Activated CD4-positive, alpha-beta T cell treated with anti-CD3 and anti-CD28 coated beads, Interleukin-2, amount 50 U/mL, for 4 hours (primary cell): ENCODE data around the gene APPBP2.
A peak's percentile ranks its signal among the peaks of the same experiment; 100 is the strongest.
"Not testable (repeated sequence)": the region's sequence is repeated elsewhere in the genome, so short reads cannot be mapped to it uniquely, and the experiment has no call there.

Source experiments
- DNase-seq, 2 experiments: peaks; one replicate each; pipeline ENCODE4 v3.0.0-alpha.2; 2020

Gene APPBP2

GRCh38 chr17:60525685-60526514 is at the start of gene APPBP2:
Gene APPBP2, minus strand, starts transcription at chr17:60526242. Its CDS starts 311 bp downstream, at chr17:60525931.
- peak; percentile 60 to 61 for DNase-seq

GRCh38 chr17:60573236-60574051 is 47.4 kb upstream of the APPBP2 start:
- no peak for DNase-seq

GRCh38 chr17:60565233-60565632 is 39.2 kb upstream of the APPBP2 start:
- DNase-seq: no peak

- no peak for DNase-seq
Measured at GRCh38 chr17:60563743-60564142, 37.7 kb upstream of the APPBP2 start.

- no peak for DNase-seq
Measured at GRCh38 chr17:60562421-60562820, 36.4 kb upstream of the APPBP2 start.

- no peak for DNase-seq
Measured at GRCh38 chr17:60560860-60561257, 34.8 kb upstream of the APPBP2 start.

- DNase-seq: no peak
Measured at GRCh38 chr17:60559995-60560859, 34.2 kb upstream of the APPBP2 start.

- no peak for DNase-seq
Measured at GRCh38 chr17:60559659-60559994, 33.6 kb upstream of the APPBP2 start.

GRCh38 chr17:60557805-60558204 is 31.8 kb upstream of the APPBP2 start:
- DNase-seq: no peak

GRCh38 chr17:60555786-60556185 is 29.7 kb upstream of the APPBP2 start:
- DNase-seq: no peak

- no peak for DNase-seq
Measured at GRCh38 chr17:60554377-60554788, 28.3 kb upstream of the APPBP2 start.

- DNase-seq: not testable (repeated sequence)
Measured at GRCh38 chr17:60552255-60552654, 26.2 kb upstream of the APPBP2 start.

- no peak for DNase-seq
Measured at GRCh38 chr17:60548990-60549389, 22.9 kb upstream of the APPBP2 start.

GRCh38 chr17:60545465-60546191 is 19.6 kb upstream of the APPBP2 start:
- no peak for DNase-seq

GRCh38 chr17:60542071-60542470 is 16.0 kb upstream of the APPBP2 start:
- no peak for DNase-seq

- DNase-seq: no peak
Measured at GRCh38 chr17:60540460-60540859, 14.4 kb upstream of the APPBP2 start.

- no peak for DNase-seq
Measured at GRCh38 chr17:60539807-60540206, 13.8 kb upstream of the APPBP2 start.

- no peak for DNase-seq
Measured at GRCh38 chr17:60538726-60539125, 12.7 kb upstream of the APPBP2 start.

GRCh38 chr17:60535382-60536279 is 9.6 kb upstream of the APPBP2 start:
- DNase-seq: no peak

GRCh38 chr17:60534613-60535157 is 8.6 kb upstream of the APPBP2 start:
- no peak for DNase-seq

- DNase-seq: no peak
Measured at GRCh38 chr17:60534010-60534555, 8.0 kb upstream of the APPBP2 start.
